GM12865 (cell line): ENCODE results near the gene PCDHB12.
"Not testable (repeated sequence)": the region's sequence is repeated elsewhere in the genome, so short reads cannot be mapped to it uniquely, and the experiment has no call there.

Experiments used
- DNase-seq: peaks from one replicate; pipeline ENCODE4 v3.0.0; 2010; ENCODE audit warnings: low read depth
- H3K4me3 ChIP-seq: 2 replicates; pipeline ENCODE4 v1.5.1; 2011; ENCODE audit warnings: mild to moderate bottlenecking, low read depth, low read length, control low read depth
- CTCF ChIP-seq: IDR thresholded peaks from 2 replicates; pipeline ENCODE4 v1.5.1; 2011; ENCODE audit warnings: low read length, control low read depth, low read depth, inconsistent platforms; ENCODE audit not compliant: insufficient read depth; ENCODE audit errors: missing control alignments

Gene PCDHB12

GRCh38 chr5:141182248-141182647 lies 26.3 kb upstream of the PCDHB12 start, which contains the start of gene PCDHB16:
TSS of gene PCDHB16 (plus strand) at chr5:141182387. CDS start at chr5:141182560, 173 bp downstream.
- peak; percentile 2 for DNase-seq
- H3K4me3 ChIP-seq = no peak within 1 kb of the TSS
- TF ChIP-seq CTCF = no peak

DNA sequence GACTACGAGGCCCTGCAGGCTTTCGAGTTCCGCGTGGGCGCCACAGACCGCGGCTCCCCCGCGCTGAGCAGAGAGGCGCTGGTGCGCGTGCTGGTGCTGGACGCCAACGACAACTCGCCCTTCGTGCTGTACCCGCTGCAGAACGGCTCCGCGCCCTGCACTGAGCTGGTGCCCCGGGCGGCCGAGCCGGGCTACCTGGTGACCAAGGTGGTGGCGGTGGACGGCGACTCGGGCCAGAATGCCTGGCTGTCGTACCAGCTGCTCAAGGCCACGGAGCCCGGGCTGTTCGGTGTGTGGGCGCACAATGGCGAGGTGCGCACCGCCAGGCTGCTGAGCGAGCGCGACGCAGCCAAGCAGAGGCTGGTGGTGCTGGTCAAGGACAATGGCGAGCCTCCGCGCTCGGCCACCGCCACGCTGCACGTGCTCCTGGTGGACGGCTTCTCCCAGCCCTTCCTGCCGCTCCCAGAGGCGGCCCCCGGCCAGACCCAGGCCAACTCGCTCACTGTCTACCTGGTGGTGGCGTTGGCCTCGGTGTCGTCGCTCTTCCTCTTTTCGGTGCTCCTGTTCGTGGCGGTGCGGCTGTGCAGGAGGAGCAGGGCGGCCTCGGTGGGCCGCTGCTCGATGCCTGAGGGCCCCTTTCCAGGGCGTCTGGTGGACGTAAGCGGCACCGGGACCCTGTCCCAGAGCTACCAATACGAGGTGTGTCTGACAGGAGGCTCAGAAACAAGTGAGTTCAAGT lies 24.2 kb upstream of the PCDHB12 start:
- DNase-seq, H3K4me3 ChIP-seq: not testable (repeated sequence)

DNA sequence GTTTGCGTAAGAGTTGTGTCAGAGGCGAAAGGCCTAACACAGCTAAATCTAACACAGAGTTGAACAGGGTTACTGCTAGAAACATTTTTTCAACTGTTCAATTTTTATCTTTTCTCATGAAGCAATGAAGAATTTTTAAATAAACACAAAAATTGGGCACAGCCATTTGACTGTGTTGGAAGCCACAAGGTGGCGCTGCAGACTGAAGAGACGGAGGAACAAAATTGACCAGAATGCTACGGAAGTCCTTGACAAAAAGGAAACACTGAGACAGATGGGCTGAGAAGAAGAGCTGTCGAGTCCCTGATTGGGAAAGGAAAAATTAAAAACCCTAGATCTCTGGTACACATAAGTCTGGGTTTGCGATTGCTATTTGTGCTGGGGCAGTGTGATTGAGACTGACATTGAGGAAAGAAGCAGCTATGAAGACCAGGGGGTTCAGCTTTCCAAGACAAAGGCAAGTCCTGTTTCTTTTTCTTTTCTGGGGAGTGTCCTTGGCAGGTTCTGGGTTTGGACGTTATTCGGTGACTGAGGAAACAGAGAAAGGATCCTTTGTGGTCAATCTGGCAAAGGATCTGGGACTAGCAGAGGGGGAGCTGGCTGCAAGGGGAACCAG lies 21.5 kb upstream of the PCDHB12 start, which contains the start of gene PCDHB9:
PCDHB9 (plus strand) TSS at position 265 of the 616 bp plus-strand sequence; CDS start at position 423, 158 bp downstream.
- peak; percentile 40 for DNase-seq
- peak; percentile 39 for TF ChIP-seq CTCF
- H3K4me3 ChIP-seq = peak within 1 kb of the TSS; percentile 40

- not testable (repeated sequence) for DNase-seq, H3K4me3 ChIP-seq
These were observed 19.8 kb upstream of the PCDHB12 start for GRCh38 chr5:141188682-141189081.

DNA sequence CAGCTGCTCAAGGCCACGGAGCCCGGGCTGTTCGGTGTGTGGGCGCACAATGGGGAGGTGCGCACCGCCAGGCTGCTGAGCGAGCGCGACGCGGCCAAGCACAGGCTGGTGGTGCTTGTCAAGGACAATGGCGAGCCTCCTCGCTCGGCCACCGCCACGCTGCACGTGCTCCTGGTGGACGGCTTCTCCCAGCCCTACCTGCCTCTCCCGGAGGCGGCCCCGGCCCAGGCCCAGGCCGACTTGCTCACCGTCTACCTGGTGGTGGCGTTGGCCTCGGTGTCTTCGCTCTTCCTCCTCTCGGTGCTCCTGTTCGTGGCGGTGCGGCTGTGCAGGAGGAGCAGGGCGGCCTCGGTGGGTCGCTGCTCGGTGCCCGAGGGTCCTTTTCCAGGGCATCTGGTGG lies 19.4 kb upstream of the PCDHB12 start:
- DNase-seq, H3K4me3 ChIP-seq: not testable (repeated sequence)

DNA sequence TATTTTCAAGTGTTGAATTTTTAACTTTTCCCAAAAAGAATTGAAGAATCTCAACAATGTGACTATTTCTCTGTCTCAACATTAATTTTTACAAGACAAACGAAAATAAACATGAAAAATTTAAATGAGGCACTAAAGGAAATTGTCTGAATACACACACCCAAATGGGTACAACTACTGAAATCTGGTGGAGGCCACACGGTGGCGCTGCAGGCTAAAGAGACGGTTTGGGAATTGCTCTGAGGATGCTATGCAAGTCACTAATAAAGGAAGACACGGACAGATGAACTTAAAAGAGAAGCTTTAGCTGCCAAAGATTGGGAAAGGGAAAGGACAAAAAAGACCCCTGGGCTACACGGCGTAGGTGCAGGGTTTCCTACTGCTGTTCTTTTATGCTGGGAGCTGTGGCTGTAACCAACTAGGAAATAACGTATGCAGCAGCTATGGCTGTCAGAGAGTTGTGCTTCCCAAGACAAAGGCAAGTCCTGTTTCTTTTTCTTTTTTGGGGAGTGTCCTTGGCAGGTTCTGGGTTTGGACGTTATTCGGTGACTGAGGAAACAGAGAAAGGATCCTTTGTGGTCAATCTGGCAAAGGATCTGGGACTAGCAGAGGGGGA lies 16.3 kb upstream of the PCDHB12 start, which contains the start of gene PCDHB10:
PCDHB10 (plus strand) TSS at position 244 of the 616 bp plus-strand sequence; CDS start at position 444, 200 bp downstream.
- no peak within 1 kb of the TSS for H3K4me3 ChIP-seq
- peak; percentile 28 for TF ChIP-seq CTCF
- peak; percentile 2 for DNase-seq

- H3K4me3 ChIP-seq, DNase-seq: not testable (repeated sequence)
These were observed 14.2 kb upstream of the PCDHB12 start for GRCh38 chr5:141194332-141194731.

DNA sequence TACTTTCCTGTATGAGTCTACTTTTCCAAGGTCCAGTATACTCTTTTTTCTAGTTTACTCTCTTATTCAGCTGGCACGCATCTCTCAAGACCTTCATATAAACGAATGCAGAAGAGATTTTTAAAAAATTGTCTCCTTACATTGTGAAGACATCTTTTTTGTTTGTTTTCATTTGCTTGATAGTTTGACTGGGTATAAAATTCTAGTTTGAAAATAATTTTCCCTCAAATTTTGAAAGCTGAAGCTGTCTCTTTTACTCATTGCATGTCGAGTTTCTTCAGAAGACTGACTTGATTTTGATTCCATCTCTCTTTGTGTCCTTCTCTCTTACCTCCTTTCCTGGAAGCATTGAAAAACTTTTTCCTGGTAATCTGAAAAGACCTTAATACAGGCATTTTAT lies 12.2 kb upstream of the PCDHB12 start:
- no peak for DNase-seq
- H3K4me3 ChIP-seq = no peak overlapping the region
- no peak for TF ChIP-seq CTCF
